ENCODE results near the gene ROR1.
A peak's percentile ranks its signal among the peaks of the same experiment; 100 is the strongest.

ROR1 gene

GRCh38 chr1:63951059-63951946, 177.5 kb downstream of the ROR1 start:
- POLR2A ChIA-PET, result no interaction called here
- CTCF ChIA-PET, result no interaction called here
- H3K9me3 ChIP-seq (ENCODE audit: control insufficient read depth, insufficient read depth, low read depth, low read length), result no peaks in the 10 kb centered on the region
- H3K4me1 ChIP-seq (ENCODE audit: control insufficient read depth, insufficient read depth, low read length), result no peaks in the 10 kb centered on the region
- no peak overlapping the region for H3K4me3 ChIP-seq (ENCODE audit: low read depth, low read length)
- H3K36me3 ChIP-seq (ENCODE audit: control insufficient read depth in 2 of 2, insufficient read depth in 1 of 2, low read length in 2 of 2), result no peaks in the 10 kb centered on the region
- TF ChIP-seq ZNF133 (tag by site-specific recombination; IDR thresholded peaks at IDR 0.05) (no peak), ZSCAN16 (tag by site-specific recombination; IDR thresholded peaks at IDR 0.05) (no peak), PRDM4 (tag by site-specific recombination; IDR thresholded peaks at IDR 0.05) (no peak), ZNF654 (tag by site-specific recombination; IDR thresholded peaks at IDR 0.05; ENCODE audit: low read depth) (no peak), ZFHX2 (tag by site-specific recombination; conservative IDR thresholded peaks at IDR 0.05) (peak; percentile 88), EGR2 (tag by site-specific recombination; IDR thresholded peaks at IDR 0.05; ENCODE audit: low read depth) (peak; percentile 72), ZNF362 (tag by site-specific recombination; IDR thresholded peaks at IDR 0.05) (no peak), ZNF274 (IDR thresholded peaks at IDR 0.05; ENCODE audit: low read length) (no peak), ZNF274 (tag by site-specific recombination; IDR thresholded peaks at IDR 0.05; ENCODE audit: borderline replicate concordance) (no peak), ZBTB48 (tag by site-specific recombination; IDR thresholded peaks at IDR 0.05) (no peak), ZNF404 (tag by site-specific recombination; IDR thresholded peaks at IDR 0.05) (no peak), ZNF521 (tag by site-specific recombination; IDR thresholded peaks at IDR 0.05) (no peak), ZNF580 (tag by site-specific recombination; IDR thresholded peaks at IDR 0.05) (no peak), ZFP3 (tag by site-specific recombination; IDR thresholded peaks at IDR 0.05; ENCODE audit: low read depth) (no peak)
- no peak overlapping the region for H3K27ac ChIP-seq (ENCODE audit: extremely low read depth, low read depth, low read length)

- TF ChIP-seq SETDB1 (IDR thresholded peaks at IDR 0.05; ENCODE audit: insufficient read length, low read length) (peak; percentile 78), TRIM28 (IDR thresholded peaks at IDR 0.05; ENCODE audit: borderline replicate concordance, low read length) (peak; percentile 93; the same call in 1 of the 2 replicates), ZNF133 (tag by site-specific recombination; IDR thresholded peaks at IDR 0.05) (peak; percentile 42; the same call in 1 of the 2 replicates), ZNF626 (tag by site-specific recombination; IDR thresholded peaks at IDR 0.05) (peak; percentile 32; the same call in 1 of the 2 replicates), ZNF707 (tag by site-specific recombination; IDR thresholded peaks at IDR 0.05) (no peak)
- no peaks in the 10 kb centered on the region for H3K36me3 ChIP-seq (ENCODE audit: control insufficient read depth in 2 of 2, insufficient read depth in 1 of 2, low read length in 2 of 2)
- no peaks in the 10 kb centered on the region for H3K9me3 ChIP-seq (ENCODE audit: control insufficient read depth, insufficient read depth, low read depth, low read length)
- no peak overlapping the region for H3K27ac ChIP-seq (ENCODE audit: extremely low read depth, low read depth, low read length)
- POLR2A ChIA-PET, result no interaction called here
- CTCF ChIA-PET, result interaction anchor here (0.6 kb wide), 1 partner anchor 48 kb away, joined by 4 read pairs; no protein-coding TSS in a partner anchor
- H3K4me1 ChIP-seq (ENCODE audit: control insufficient read depth, insufficient read depth, low read length), result no peaks in the 10 kb centered on the region
- H3K4me3 ChIP-seq (ENCODE audit: low read depth, low read length), result no peak overlapping the region
Measured at GRCh38 chr1:63954187-63954586, 180.4 kb downstream of the ROR1 start.

All from HEK293 (cell line).